ENCODE measurements around the gene CASTOR2.

DNA sequence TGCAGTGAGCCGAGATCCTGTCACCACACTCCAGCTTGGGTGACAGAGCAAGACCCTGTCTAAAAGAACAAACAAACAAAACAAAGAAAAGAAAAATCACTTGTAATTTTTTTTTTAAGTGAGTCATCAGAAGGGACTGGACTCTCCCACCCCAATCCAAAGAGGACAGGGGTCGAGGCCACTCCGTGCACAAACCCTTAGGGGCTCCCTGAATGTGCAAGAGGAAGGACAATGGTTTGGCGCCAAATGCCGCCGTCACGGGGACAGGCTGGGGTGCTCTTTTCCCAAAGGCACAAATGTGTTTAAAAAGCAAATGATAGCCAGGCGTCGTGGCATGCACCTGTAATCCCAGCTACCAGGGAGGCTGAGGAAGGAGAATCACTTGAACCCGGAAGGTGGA is 85.3 kb downstream of the CASTOR2 start:
- no peak for TF ChIP-seq POLR2AphosphoS5 (IDR thresholded peaks at IDR 0.05)
- no peak for TF ChIP-seq POLR2A (IDR thresholded peaks at IDR 0.05)
- TF ChIP-seq CTCF (IDR thresholded peaks at IDR 0.05): no peak

Measured in breast epithelium (tissue), 3 donors.